GM12891 (cell line): ENCODE data around the gene KIF3B.

Source experiments
- POLR2A ChIP-seq: IDR thresholded peaks from 2 replicates; pipeline ENCODE4 v1.6.1; 2011; ENCODE audit warnings: low read depth, low read length, control low read depth
- POLR2AphosphoS5 ChIP-seq: IDR thresholded peaks from 2 replicates; pipeline ENCODE4 v1.6.1; 2011; ENCODE audit warnings: low read depth, low read length, control low read depth
- TAF1 ChIP-seq: IDR thresholded peaks from 2 replicates; pipeline ENCODE4 v1.6.1; 2011; ENCODE audit warnings: low read depth, low read length, control low read depth

- TF ChIP-seq POLR2A: no peak
- TF ChIP-seq POLR2AphosphoS5: no peak
- no peak for TF ChIP-seq TAF1
Measured at GRCh38 chr20:32231245-32231644, 46.2 kb upstream of the KIF3B start.
